Measurements from ENCODE around the gene NCK2. TPM values are rescaled to one million over a fixed set of nuclear protein-coding genes. Genes with fewer than 3 reads are reported as not detected.

The NCK2 gene
- total and polyA plus RNA-seq, 2 of the 13 experiments (the other 11 are each of a cell fraction or from before 2014, with no cell fraction given), result 14.8 to 23.5 TPM

DNA sequence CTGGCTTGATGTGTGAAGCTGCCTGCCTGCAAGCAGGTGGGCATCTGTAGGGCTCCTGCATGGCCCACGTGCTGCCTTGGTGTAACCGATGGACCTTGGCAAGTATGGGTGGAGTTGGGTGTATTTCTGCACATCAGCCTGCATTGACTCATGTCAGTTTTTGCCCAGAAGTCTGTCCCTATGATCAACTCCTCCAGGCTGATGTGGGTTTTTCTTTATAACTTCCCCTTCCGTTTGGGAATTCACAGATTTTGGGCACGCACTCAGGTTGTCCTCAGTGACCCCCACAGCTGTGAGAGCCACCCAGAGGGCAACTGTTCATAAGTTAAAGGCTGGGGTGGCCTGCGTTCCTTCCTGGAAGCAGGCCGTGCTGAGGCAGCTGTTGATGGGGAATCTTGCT, 123.3 kb downstream of the NCK2 start (continued):
- TF ChIP-seq, protein P1, sequence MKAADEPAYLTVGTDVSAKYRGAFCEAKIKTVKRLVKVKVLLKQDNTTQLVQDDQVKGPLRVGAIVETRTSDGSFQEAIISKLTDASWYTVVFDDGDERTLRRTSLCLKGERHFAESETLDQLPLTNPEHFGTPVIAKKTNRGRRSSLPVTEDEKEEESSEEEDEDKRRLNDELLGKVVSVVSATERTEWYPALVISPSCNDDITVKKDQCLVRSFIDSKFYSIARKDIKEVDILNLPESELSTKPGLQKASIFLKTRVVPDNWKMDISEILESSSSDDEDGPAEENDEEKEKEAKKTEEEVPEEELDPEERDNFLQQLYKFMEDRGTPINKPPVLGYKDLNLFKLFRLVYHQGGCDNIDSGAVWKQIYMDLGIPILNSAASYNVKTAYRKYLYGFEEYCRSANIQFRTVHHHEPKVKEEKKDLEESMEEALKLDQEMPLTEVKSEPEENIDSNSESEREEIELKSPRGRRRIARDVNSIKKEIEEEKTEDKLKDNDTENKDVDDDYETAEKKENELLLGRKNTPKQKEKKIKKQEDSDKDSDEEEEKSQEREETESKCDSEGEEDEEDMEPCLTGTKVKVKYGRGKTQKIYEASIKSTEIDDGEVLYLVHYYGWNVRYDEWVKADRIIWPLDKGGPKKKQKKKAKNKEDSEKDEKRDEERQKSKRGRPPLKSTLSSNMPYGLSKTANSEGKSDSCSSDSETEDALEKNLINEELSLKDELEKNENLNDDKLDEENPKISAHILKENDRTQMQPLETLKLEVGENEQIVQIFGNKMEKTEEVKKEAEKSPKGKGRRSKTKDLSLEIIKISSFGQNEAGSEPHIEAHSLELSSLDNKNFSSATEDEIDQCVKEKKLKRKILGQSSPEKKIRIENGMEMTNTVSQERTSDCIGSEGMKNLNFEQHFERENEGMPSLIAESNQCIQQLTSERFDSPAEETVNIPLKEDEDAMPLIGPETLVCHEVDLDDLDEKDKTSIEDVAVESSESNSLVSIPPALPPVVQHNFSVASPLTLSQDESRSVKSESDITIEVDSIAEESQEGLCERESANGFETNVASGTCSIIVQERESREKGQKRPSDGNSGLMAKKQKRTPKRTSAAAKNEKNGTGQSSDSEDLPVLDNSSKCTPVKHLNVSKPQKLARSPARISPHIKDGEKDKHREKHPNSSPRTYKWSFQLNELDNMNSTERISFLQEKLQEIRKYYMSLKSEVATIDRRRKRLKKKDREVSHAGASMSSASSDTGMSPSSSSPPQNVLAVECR (CRISPR knock-in tag; IDR thresholded peaks at IDR 0.05; ENCODE audit: borderline replicate concordance), result no peak
- TF ChIP-seq ZSCAN21 (CRISPR knock-in tag; IDR thresholded peaks at IDR 0.05; ENCODE audit: borderline replicate concordance) (no peak), SMAD1 (CRISPR knock-in tag; IDR thresholded peaks at IDR 0.05; ENCODE audit: borderline replicate concordance, low read depth) (no peak), ZNF780A (CRISPR knock-in tag; IDR thresholded peaks at IDR 0.05) (no peak), JUNB (CRISPR knock-in tag; IDR thresholded peaks at IDR 0.05; ENCODE audit: borderline replicate concordance) (no peak), ZNF550 (CRISPR knock-in tag; IDR thresholded peaks at IDR 0.05; ENCODE audit: borderline replicate concordance) (no peak)
- TF ChIP-seq, protein P2, sequence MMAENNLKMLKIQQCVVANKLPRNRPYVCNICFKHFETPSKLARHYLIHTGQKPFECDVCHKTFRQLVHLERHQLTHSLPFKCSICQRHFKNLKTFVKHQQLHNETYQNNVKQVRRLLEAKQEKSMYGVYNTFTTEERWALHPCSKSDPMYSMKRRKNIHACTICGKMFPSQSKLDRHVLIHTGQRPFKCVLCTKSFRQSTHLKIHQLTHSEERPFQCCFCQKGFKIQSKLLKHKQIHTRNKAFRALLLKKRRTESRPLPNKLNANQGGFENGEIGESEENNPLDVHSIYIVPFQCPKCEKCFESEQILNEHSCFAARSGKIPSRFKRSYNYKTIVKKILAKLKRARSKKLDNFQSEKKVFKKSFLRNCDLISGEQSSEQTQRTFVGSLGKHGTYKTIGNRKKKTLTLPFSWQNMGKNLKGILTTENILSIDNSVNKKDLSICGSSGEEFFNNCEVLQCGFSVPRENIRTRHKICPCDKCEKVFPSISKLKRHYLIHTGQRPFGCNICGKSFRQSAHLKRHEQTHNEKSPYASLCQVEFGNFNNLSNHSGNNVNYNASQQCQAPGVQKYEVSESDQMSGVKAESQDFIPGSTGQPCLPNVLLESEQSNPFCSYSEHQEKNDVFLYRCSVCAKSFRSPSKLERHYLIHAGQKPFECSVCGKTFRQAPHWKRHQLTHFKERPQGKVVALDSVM (CRISPR knock-in tag; IDR thresholded peaks at IDR 0.05), result no peak

Measured in HepG2 (cell line).